Activated B cell treated with CpG ODN at 0.5 μM for 24 hours (primary cell): ENCODE results near the gene ERC2. TPM values are rescaled to one million over a fixed set of nuclear protein-coding genes. Genes with fewer than 3 reads are reported as not detected.

ENCODE experiments used
- ATAC-seq: fragments of 200-7000 bp; cut with Tn5 transposase; one replicate; pipeline ENCODE4 v1.10.0; 2021; ENCODE audit warnings: low read depth, mild to moderate bottlenecking, moderate library complexity
- CTCF ChIA-PET: fragments of 350-600 bp; sonication (Branson Sonifier 250); formaldehyde crosslinking; loops from one replicate; lab custom pipeline; 2021; ENCODE audit warnings: antibody characterized with exemption; lab: Charles Lee
- POLR2A ChIA-PET: fragments of 350-600 bp; sonication (Branson Sonifier 250); formaldehyde crosslinking; loops from one replicate; lab custom pipeline; 2021; ENCODE audit warnings: antibody characterized with exemption; lab: Charles Lee
- DNase-seq: peaks from one replicate; pipeline ENCODE4 v3.0.0; 2022
- H3K27ac Mint-ChIP-seq: one replicate; pipeline ENCODE4 v1.8.0; 2020; ENCODE audit warnings: mixed read lengths
- H3K27me3 Mint-ChIP-seq: one replicate; pipeline ENCODE4 v1.8.0; 2021; ENCODE audit warnings: mixed read lengths
- H3K36me3 Mint-ChIP-seq: one replicate; pipeline ENCODE4 v1.8.0; 2021; ENCODE audit warnings: low read depth, mixed read lengths
- H3K4me1 Mint-ChIP-seq: one replicate; pipeline ENCODE4 v1.8.0; 2021; ENCODE audit warnings: mixed read lengths
- H3K4me3 Mint-ChIP-seq: one replicate; pipeline ENCODE4 v1.8.0; 2020; ENCODE audit warnings: mild to moderate bottlenecking, mixed read lengths
- H3K9me3 Mint-ChIP-seq: one replicate; pipeline ENCODE4 v1.8.0; 2020; ENCODE audit warnings: mixed read lengths
- intact Hi-C: fragments of 100-400 bp; cut with micrococcal nuclease; formaldehyde crosslinking; loops from one replicate; pipeline ENCODE4 v1.15.1; 2024
- total RNA-seq: library from RNA; stranded (reverse); gene quantifications from 2 replicates; pipeline ENCODE4 v1.2.3, GENCODE V29; 2022
- TF ChIP-seq, protein P1 (sequence below): fragments of 200-600 bp; IDR thresholded peaks from one replicate; pipeline ENCODE4 v1.8.0; 2022; ENCODE audit warnings: antibody characterized with exemption, mild to moderate bottlenecking

The ERC2 gene
- total RNA-seq, 1 donor from 2014 or later: not detected

DNA sequence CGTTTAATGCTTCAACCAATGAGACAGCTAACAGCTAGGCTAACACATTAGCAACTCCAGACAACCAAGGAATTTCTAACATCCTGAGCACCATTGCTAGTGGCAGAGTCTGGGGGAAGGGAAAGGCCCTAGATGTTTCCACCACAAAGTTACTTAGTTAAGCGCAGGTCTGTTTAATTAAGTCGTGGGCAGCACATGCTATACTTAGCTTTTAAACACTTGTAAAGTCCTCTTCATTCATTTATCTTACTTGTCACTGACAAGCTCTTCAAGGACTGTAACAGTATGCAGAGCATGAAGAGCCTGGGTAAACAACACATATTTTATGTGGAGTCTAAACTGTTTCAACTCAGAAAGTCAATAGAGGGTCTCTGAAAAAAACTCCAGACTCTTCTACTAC is 760.0 kb downstream of the ERC2 start:
- CTCF ChIA-PET: no interaction called here

DNA sequence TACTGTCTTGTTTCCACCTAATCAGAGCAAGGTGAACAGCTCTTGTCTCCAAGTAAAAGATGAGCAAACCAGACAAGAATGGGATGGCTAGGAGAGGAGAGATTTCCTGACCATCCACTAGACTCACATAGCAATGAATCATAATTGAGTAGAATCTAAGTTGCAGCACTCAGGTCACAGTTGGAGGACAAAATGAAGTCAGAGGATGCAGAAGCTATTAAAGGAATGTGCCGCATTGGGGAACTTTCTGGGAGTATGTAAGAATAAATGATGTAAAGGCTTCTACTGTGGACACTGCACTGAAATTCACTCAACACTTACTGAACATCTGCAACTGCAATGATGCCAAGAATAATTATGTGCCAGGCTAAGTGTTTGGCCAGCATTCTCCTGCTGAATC is 763.7 kb downstream of the ERC2 start:
- no peaks in the 10 kb centered on the region for H3K36me3 Mint-ChIP-seq
- ChIA-PET CTCF (no interaction called here), POLR2A (no interaction called here)
- no peaks in the 10 kb centered on the region for H3K4me1 Mint-ChIP-seq
- intact Hi-C loops: no loop called here
- peaks cover 1% of the 10 kb centered on the region for H3K27me3 Mint-ChIP-seq
- no peak overlapping the region for H3K27ac Mint-ChIP-seq
- TF ChIP-seq, protein P1, sequence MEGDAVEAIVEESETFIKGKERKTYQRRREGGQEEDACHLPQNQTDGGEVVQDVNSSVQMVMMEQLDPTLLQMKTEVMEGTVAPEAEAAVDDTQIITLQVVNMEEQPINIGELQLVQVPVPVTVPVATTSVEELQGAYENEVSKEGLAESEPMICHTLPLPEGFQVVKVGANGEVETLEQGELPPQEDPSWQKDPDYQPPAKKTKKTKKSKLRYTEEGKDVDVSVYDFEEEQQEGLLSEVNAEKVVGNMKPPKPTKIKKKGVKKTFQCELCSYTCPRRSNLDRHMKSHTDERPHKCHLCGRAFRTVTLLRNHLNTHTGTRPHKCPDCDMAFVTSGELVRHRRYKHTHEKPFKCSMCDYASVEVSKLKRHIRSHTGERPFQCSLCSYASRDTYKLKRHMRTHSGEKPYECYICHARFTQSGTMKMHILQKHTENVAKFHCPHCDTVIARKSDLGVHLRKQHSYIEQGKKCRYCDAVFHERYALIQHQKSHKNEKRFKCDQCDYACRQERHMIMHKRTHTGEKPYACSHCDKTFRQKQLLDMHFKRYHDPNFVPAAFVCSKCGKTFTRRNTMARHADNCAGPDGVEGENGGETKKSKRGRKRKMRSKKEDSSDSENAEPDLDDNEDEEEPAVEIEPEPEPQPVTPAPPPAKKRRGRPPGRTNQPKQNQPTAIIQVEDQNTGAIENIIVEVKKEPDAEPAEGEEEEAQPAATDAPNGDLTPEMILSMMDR: no peak
- DNase-seq (no peak), ATAC-seq (no peak)
- no peaks in the 10 kb centered on the region for H3K9me3 Mint-ChIP-seq
- H3K4me3 Mint-ChIP-seq: no peak overlapping the region

More for the DNA sequence above, 760.0 kb downstream of the ERC2 start:
- H3K4me3 Mint-ChIP-seq: no peak overlapping the region
- intact Hi-C loops: no loop called here
- POLR2A ChIA-PET: no interaction called here
- H3K27me3 Mint-ChIP-seq: peaks cover 1% of the 10 kb centered on the region
- DNase-seq (no peak), ATAC-seq (no peak)
- no peaks in the 10 kb centered on the region for H3K36me3 Mint-ChIP-seq
- H3K9me3 Mint-ChIP-seq: no peaks in the 10 kb centered on the region
- no peak overlapping the region for H3K27ac Mint-ChIP-seq
- TF ChIP-seq, protein P1: no peak
- H3K4me1 Mint-ChIP-seq: no peaks in the 10 kb centered on the region

DNA sequence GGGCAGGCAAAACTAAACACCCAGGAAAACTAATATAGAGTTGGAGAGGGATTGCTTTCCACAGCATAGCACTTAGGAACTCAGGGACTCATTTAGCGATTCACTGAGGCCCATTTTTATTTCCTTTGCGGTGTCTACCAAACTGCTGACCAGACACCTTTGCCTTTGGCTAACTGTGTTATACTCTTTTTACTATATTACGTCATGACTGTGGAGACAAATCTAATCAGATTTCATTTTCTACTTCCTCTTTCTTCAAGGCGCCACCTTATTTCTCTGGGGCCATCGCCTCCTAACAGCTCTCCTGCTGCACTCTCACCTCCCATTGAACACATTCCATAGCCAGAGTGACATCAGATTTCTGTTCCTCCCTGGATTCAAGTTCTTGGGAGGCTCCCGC is 765.4 kb downstream of the ERC2 start:
- H3K4me1 Mint-ChIP-seq: no peaks in the 10 kb centered on the region
- no peaks in the 10 kb centered on the region for H3K9me3 Mint-ChIP-seq
- no peak overlapping the region for H3K4me3 Mint-ChIP-seq
- DNase-seq: no peak
- H3K27ac Mint-ChIP-seq: no peak overlapping the region
- TF ChIP-seq, protein P1: no peak
- CTCF ChIA-PET: no interaction called here
- intact Hi-C loops: no loop called here
- POLR2A ChIA-PET: no interaction called here
- ATAC-seq: no peak
- no peaks in the 10 kb centered on the region for H3K27me3 Mint-ChIP-seq
- no peaks in the 10 kb centered on the region for H3K36me3 Mint-ChIP-seq

DNA sequence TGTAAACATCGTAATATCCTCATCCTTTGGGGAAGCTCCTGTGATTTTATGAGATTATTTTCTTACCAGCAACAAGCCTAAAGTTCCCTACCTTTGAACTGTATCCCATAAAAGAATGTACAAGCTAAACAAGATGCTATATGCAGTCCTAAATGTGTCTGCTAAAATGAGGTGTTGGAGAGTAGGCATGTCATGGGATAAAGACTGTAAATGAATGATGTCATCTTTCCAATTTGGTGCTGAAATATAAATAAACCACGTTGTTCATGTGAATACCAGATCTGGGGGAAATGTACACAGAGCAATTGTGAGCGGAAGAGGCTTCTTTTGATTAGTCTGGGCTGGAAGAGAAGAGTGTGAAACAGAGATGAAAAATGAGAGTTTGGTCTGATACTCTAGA is 766.3 kb downstream of the ERC2 start:
- no peak overlapping the region for H3K4me3 Mint-ChIP-seq
- H3K4me1 Mint-ChIP-seq: no peaks in the 10 kb centered on the region
- H3K27me3 Mint-ChIP-seq: no peaks in the 10 kb centered on the region
- TF ChIP-seq, protein P1: no peak
- H3K36me3 Mint-ChIP-seq: no peaks in the 10 kb centered on the region
- ATAC-seq (no peak), DNase-seq (no peak)
- ChIA-PET CTCF (no interaction called here), POLR2A (no interaction called here)
- intact Hi-C loops: no loop called here
- no peak overlapping the region for H3K27ac Mint-ChIP-seq
- H3K9me3 Mint-ChIP-seq: no peaks in the 10 kb centered on the region

DNA sequence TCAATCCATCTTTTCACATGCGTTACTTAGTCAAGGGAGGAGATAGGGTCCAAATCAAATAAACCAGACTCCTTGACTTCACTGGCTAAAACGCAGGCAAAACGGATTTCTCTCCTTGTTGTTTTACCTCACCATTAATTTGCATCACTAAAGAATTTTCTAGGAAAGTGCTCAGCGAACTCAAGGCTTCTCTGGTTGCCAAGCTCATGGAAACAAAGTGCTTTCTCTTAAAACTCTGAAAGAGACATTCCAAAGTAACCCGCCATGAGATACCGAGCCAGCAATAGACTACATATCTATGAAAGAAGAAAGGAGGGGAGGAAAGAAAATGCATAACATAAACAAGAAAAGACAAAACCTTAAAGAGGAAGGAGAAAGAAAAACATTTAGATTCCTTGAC is 769.4 kb downstream of the ERC2 start:
- Mint-ChIP-seq H3K36me3 (no peaks in the 10 kb centered on the region), H3K4me3 (no peak overlapping the region), H3K9me3 (no peaks in the 10 kb centered on the region), H3K4me1 (no peaks in the 10 kb centered on the region), H3K27me3 (no peaks in the 10 kb centered on the region), H3K27ac (no peak overlapping the region)
- ChIA-PET CTCF (no interaction called here), POLR2A (no interaction called here)
- DNase-seq (no peak), ATAC-seq (no peak)
- TF ChIP-seq, protein P1: no peak
- intact Hi-C loops: no loop called here
